ENCODE data around the gene IL1R2. TPM values are rescaled to one million over a fixed set of nuclear protein-coding genes. Genes with fewer than 3 reads are reported as not detected.

The IL1R2 gene
- total and polyA plus RNA-seq, 9 of the 15 experiments (the other 6 are each of a cell fraction or from before 2014, with no cell fraction given) = 0.13 TPM; not detected in 8

DNA sequence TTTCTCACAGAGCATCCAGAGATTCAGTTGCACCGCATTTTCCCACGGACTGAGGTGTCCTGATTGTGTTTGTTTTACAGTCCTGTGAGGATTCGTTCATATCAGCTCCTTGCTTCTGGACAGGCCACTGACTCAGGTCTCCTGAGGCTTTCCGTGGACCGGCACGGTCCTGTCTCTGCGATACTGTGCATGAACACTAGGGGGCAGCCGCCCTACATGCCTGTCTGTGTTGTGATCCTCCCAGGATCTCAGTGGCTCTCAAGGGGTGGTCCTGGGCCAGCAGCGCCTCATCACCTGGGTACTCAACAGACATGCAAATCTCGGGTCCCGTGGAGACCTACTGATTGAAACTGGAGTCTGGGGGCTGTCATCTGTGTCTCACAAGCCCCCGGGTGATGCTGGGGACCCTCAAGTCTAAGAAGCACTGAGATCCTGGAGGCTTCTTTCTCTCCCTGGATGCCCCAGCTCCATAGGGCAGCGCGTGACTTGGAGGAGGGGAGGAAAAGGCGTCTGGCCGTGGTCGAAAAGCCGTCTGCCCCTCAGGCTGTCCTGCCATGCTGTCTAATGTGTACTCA is 28.9 kb downstream of the IL1R2 start (continued):
- no peak for TF ChIP-seq SMAD3 (CRISPR knock-in tag; conservative IDR thresholded peaks at IDR 0.05)
- no peak for TF ChIP-seq CEBPG (CRISPR knock-in tag; IDR thresholded peaks at IDR 0.05)
- no peak for TF ChIP-seq CEBPG (tag; conservative IDR thresholded peaks at IDR 0.05 in 1 of 2, IDR thresholded peaks at IDR 0.05 in 1 of 2)
- no peak for TF ChIP-seq ZNF780A (CRISPR knock-in tag; IDR thresholded peaks at IDR 0.05)
- TF ChIP-seq, protein P1, sequence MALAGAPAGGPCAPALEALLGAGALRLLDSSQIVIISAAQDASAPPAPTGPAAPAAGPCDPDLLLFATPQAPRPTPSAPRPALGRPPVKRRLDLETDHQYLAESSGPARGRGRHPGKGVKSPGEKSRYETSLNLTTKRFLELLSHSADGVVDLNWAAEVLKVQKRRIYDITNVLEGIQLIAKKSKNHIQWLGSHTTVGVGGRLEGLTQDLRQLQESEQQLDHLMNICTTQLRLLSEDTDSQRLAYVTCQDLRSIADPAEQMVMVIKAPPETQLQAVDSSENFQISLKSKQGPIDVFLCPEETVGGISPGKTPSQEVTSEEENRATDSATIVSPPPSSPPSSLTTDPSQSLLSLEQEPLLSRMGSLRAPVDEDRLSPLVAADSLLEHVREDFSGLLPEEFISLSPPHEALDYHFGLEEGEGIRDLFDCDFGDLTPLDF (CRISPR knock-in tag; IDR thresholded peaks at IDR 0.05) = no peak
- no peak for TF ChIP-seq POLR3G (IDR thresholded peaks at IDR 0.05; ENCODE audit: extremely low read depth, insufficient read length, insufficient replicate concordance)
- no peak for TF ChIP-seq PTTG1 (tag; IDR thresholded peaks at IDR 0.05; ENCODE audit: low read depth)
- TF ChIP-seq SRSF3 (IDR thresholded peaks at IDR 0.05; ENCODE audit: insufficient read depth, low read length) = no peak
- TF ChIP-seq HDAC6 (IDR thresholded peaks at IDR 0.05; ENCODE audit: low read depth, low read length) = no peak
- TF ChIP-seq ILF3 (IDR thresholded peaks at IDR 0.05; ENCODE audit: borderline replicate concordance) = no peak
- TF ChIP-seq ZNF347 (CRISPR knock-in tag; IDR thresholded peaks at IDR 0.05; ENCODE audit: low read depth) = no peak
- no peak for TF ChIP-seq RFX7 (CRISPR knock-in tag; IDR thresholded peaks at IDR 0.05)
- TF ChIP-seq ESRRA (IDR thresholded peaks at IDR 0.05; ENCODE audit: borderline replicate concordance, low read depth) = no peak
- no peak for TF ChIP-seq KLF6 (CRISPR knock-in tag; IDR thresholded peaks at IDR 0.05; ENCODE audit: borderline replicate concordance)
- TF ChIP-seq STAG1 (CRISPR knock-in tag; IDR thresholded peaks at IDR 0.05; ENCODE audit: borderline replicate concordance) = peak; percentile 88; the same call in 1 of the 2 replicates
- no peak for TF ChIP-seq MIER1 (IDR thresholded peaks at IDR 0.05; ENCODE audit: low read depth)
- TF ChIP-seq NR2C1 (IDR thresholded peaks at IDR 0.05) = no peak
- no peak for TF ChIP-seq NR2C1 (tag; IDR thresholded peaks at IDR 0.05)
- TF ChIP-seq, protein P2, sequence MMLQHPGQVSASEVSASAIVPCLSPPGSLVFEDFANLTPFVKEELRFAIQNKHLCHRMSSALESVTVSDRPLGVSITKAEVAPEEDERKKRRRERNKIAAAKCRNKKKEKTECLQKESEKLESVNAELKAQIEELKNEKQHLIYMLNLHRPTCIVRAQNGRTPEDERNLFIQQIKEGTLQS (IDR thresholded peaks at IDR 0.05) = no peak
- TF ChIP-seq, protein P2 (CRISPR knock-in tag; conservative IDR thresholded peaks at IDR 0.05) = no peak
- TF ChIP-seq TEAD4 (IDR thresholded peaks at IDR 0.05; ENCODE audit: low read length) = 0 out of 2 replicates have a peak, but pooled peaks have one; percentile 23
- TF ChIP-seq TEAD4 (CRISPR knock-in tag; IDR thresholded peaks at IDR 0.05; ENCODE audit: borderline replicate concordance) = no peak
- no peak for TF ChIP-seq ETS2 (tag; IDR thresholded peaks at IDR 0.05; ENCODE audit: borderline replicate concordance, poor library complexity, severe bottlenecking)
- TF ChIP-seq, protein P3, sequence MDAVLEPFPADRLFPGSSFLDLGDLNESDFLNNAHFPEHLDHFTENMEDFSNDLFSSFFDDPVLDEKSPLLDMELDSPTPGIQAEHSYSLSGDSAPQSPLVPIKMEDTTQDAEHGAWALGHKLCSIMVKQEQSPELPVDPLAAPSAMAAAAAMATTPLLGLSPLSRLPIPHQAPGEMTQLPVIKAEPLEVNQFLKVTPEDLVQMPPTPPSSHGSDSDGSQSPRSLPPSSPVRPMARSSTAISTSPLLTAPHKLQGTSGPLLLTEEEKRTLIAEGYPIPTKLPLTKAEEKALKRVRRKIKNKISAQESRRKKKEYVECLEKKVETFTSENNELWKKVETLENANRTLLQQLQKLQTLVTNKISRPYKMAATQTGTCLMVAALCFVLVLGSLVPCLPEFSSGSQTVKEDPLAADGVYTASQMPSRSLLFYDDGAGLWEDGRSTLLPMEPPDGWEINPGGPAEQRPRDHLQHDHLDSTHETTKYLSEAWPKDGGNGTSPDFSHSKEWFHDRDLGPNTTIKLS (IDR thresholded peaks at IDR 0.05; ENCODE audit: borderline replicate concordance, low read depth) = no peak
- TF ChIP-seq, protein P4, sequence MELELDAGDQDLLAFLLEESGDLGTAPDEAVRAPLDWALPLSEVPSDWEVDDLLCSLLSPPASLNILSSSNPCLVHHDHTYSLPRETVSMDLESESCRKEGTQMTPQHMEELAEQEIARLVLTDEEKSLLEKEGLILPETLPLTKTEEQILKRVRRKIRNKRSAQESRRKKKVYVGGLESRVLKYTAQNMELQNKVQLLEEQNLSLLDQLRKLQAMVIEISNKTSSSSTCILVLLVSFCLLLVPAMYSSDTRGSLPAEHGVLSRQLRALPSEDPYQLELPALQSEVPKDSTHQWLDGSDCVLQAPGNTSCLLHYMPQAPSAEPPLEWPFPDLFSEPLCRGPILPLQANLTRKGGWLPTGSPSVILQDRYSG (tag; conservative IDR thresholded peaks at IDR 0.05; ENCODE audit: low read depth) = no peak
- no peak for TF ChIP-seq RAD51 (IDR thresholded peaks at IDR 0.05; ENCODE audit: borderline replicate concordance, low read depth)

All from K562 (cell line).